Measurements from ENCODE around the gene PTPRG.

Gene PTPRG

DNA sequence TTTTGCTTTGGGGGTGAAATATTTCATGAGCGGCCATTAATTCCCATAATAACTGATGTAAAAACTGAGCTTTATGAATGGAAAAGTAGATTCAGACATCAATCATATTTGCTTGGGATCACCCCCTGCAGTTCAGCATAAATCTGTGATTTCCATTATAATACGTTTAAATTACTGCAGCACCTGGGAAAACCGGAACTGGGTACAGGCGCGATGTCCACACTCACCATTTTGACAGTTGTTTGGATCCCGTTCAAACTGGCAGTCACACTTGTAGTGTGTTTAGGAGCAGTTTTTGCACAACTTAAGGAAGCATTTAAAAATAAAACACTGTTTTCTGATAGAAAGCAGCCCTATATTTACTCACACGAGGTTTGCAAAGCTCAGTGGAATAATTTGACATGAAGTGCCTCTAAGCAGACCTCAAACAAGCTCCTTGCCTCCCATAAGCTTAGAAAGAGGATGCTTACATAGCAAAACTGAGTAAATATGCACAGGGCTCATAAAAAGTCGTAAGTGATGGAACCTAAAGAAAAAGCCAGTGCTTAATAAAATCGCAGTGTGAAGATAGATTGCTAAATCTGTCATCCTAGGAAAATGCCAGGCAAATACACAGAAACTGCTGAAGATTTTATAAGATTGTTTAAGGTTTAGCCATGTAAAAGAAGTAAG lies 377.6 kb downstream of the PTPRG start:
- TF ChIP-seq POLR2A (IDR thresholded peaks at IDR 0.05; ENCODE audit: low read length) (no peak), GATA1 (IDR thresholded peaks at IDR 0.05; ENCODE audit: low read depth, low read length) (no peak)
- DNase-seq, result no peak

DNA sequence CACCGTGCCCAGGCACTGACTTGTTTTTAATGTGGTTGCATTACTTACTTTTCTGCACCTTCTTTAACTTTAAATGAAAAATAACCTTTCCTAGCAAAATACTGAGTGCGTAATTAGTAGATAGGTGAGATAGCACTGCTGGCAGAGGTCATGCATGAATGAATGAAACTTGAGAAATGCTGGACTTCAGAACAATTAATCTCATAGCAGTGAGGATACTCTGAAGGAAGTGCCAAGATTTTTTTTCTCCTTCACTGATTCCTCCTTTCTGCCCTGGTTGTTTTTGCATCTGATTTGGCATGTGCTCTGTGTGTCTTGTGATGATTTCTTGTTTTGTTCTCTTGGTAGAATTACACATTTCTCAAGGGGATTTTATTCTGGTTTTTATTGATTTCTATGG lies 378.9 kb downstream of the PTPRG start:
- TF ChIP-seq POLR2A (IDR thresholded peaks at IDR 0.05; ENCODE audit: low read length) (no peak), GATA1 (IDR thresholded peaks at IDR 0.05; ENCODE audit: low read depth, low read length) (no peak)

DNA sequence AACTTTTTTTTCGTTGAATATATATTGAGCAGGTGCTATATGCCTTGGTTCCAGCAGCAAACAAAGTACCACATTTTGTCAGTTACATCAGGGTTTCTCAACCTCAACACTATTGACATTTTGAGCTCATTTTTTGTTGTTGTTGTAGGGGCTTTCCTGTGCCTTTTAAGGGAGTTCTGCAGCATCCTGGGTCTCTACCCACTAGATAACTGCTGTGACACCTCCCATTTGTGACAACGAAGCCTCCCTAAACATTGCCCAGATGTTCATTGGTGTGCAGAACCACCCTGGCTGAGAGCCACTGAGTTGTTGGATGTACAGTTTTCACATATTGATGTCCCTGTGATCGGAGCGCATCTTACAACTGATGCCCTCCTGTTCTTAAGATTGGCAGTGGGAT lies 382.6 kb downstream of the PTPRG start:
- DNase-seq, result no peak
- TF ChIP-seq POLR2A (IDR thresholded peaks at IDR 0.05; ENCODE audit: low read length) (no peak), GATA1 (IDR thresholded peaks at IDR 0.05; ENCODE audit: low read depth, low read length) (no peak)

More for the DNA sequence above, 378.9 kb downstream of the PTPRG start:
- no peak for DNase-seq

DNA sequence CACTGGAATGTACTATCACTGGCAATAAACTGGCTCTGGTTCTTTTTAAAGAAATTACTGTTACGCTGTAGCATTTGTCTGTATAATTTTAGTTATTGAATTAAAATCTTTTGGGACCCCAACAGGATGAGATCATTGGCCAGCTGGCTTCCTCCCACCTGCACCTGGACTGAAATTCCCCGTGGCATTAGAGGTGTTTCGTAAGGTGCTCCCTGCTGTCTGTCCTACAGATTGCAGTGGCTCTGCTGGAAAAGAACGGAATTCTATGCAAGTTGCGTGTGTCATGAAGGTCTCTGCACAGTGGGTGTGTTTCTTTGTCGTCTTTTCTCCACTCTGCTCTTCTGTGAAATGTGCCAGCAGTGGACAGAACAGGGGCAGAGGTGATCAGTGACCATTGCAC lies 383.4 kb downstream of the PTPRG start:
- no peak for DNase-seq
- TF ChIP-seq POLR2A (IDR thresholded peaks at IDR 0.05; ENCODE audit: low read length), result no peak
- no peak for TF ChIP-seq GATA1 (IDR thresholded peaks at IDR 0.05; ENCODE audit: low read depth, low read length)

DNA sequence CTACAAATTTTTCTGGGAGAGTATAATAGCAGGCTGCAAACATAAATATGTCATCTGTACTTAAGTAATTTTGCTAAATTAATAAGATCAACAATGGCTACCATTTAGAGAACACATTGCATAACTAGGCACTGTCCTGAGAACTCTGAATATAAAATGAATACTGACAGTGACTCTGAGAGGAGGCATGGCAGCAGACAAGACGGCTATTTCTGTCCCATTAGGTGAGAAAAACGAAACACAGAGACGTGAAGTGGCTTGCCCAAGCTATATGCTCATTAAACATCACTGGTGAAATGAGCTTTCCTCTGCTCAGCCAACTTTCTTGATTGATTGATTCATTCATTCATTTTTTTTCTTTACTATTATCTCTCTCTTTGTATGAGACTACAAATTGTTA lies 384.3 kb downstream of the PTPRG start:
- DNase-seq, result no peak
- TF ChIP-seq GATA1 (IDR thresholded peaks at IDR 0.05; ENCODE audit: low read depth, low read length) (no peak), POLR2A (IDR thresholded peaks at IDR 0.05; ENCODE audit: low read length) (no peak)

DNA sequence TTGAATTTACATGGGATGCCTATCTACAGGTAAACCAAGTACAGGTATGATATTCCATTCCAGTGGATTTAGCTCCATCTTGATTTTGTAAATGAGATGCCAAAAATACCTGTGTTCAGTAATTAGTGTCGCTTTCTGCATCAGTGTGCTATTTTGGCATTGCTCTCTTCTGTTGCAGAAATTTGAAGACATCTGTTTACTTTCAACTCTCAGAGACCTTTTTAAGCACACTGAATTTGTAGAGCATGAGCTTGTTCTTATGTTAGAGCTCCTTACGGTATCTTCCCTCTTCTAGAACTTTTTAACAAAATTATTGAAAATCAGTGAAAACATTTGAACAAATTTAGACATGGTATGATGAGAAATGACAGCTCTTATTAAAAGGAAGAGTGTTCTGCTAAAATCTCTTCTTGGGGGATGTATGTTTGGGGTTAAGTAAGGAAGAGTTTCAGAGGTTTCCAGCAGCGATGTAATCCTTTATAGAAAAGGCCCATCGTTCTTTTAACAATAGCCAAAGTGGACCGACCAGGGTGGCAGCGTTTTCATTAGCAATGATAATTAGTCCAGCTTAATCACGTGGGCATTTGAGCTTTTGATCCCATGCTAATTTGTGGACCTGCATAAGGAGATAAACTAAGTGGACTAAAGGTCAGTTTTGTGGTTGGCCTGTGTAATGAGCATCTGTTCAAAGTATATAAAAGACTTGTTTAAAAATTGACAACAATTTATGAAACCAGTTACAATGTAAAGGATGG lies 385.4 kb downstream of the PTPRG start:
- TF ChIP-seq POLR2A (IDR thresholded peaks at IDR 0.05; ENCODE audit: low read length), result no peak
- TF ChIP-seq GATA1 (IDR thresholded peaks at IDR 0.05; ENCODE audit: low read depth, low read length), result no peak

DNA sequence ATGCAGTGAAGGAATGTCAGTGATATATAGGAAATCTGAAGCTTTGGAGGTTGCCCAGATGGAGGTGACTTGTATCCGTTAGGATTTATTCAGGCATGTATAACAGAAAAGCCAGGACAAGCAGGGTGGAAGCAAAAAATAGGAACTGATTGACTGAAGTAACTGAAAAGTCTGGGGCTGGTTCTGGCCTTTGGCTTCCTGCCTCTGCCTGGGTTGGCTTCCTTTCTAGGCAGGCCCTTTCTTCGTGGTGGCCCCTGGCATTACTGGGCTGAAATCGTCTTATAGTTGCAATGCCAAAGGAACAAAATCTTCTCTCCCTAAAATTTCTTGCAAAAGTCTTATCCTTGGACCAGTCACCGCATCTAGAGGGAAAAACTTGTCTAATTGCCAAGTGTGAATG lies 386.1 kb downstream of the PTPRG start:
- TF ChIP-seq GATA1 (IDR thresholded peaks at IDR 0.05; ENCODE audit: low read depth, low read length) (no peak), POLR2A (IDR thresholded peaks at IDR 0.05; ENCODE audit: low read length) (no peak)
- no peak for DNase-seq

More for the DNA sequence above, 385.4 kb downstream of the PTPRG start:
- no peak for DNase-seq

DNA sequence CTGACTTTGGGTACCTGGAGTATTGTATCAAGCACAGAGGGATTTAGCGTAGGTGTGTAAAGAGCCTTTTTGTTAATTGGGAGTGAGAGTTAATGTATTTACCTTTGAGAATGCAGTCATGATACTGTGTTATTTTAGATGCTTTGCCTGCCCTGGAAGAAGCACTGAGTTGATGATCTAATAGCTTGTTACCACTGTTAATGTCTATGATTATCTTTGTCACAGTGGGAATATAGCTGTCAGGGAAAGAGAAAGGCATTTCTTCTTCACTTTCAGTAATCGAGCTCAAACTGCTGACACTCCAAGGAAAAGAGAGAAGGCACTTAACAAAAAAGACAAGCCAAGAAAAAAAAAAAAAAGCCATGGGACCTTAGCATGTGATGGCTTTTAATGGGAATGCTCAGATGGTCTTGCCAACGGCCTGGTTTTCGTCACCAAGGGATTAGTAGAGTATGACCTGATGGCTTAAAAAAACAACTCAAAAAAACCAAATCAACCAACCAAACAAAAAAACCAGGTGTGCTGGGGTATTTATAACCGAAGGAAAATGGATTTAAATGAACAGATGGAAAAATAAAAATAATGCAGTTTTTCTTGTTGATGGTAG lies 387.4 kb downstream of the PTPRG start:
- TF ChIP-seq GATA1 (IDR thresholded peaks at IDR 0.05; ENCODE audit: low read depth, low read length) (no peak), POLR2A (IDR thresholded peaks at IDR 0.05; ENCODE audit: low read length) (no peak)
- DNase-seq, result no peak

DNA sequence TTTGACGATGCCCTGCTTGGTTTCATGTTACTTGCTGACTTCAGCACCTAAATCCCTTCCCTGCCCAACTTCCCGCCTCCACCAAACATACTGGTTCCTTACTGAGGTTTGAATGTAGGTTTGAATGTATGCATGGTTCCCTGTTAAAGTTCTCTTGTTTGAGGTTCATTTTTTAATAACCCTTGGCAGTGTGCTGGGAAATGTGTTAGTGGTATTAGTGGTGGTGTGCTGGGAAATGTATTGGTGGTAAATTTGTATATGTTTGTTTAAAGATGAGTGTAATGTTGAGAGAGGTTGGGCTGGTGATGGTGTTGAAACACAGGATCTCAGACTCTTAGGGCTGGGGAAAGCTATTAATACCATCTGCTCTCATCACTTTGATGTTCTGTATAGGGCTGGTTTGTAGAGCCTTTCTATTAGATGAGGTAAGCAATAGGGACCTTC lies 392.7 kb downstream of the PTPRG start:
- TF ChIP-seq POLR2A (IDR thresholded peaks at IDR 0.05; ENCODE audit: low read length), result no peak
- TF ChIP-seq GATA1 (IDR thresholded peaks at IDR 0.05; ENCODE audit: low read depth, low read length), result no peak
- no peak for DNase-seq

DNA sequence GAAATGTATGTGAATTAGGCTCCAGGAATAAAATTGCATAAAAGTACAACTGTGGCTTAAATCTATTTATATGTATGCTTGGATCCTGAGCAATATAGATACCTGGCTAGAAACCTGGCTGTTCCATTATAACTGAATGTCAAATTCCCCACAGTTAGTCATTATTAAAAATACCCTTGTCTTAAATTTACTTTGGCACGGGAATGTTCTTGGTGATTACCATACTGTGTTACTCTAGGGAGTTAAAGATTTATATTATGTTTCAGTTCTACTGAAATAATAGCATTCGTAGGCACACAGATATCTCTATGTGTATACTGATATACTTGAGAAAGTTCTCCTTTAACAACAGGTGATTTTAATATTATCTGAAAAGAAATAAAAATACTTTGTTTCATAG lies 394.1 kb downstream of the PTPRG start:
- no peak for DNase-seq
- no peak for TF ChIP-seq POLR2A (IDR thresholded peaks at IDR 0.05; ENCODE audit: low read length)

DNA sequence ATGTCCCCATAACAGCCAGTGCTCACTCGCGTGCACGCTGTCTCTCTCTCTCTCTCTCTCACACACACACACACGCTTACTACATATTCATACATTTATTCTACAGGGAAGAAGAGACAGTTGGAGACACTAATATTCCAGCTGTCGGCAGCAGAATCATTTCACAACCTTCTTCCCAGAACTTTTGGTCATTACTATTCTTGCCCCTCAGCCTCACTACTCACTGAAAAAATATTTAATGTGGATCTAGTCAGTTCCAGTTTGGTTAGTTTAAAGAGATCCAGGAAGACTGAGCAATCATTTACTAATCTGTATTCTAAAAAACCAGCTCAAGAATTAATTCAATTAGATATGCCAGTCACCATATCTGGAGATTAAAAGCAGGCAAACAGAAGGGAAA lies 394.9 kb downstream of the PTPRG start:
- no peak for TF ChIP-seq POLR2A (IDR thresholded peaks at IDR 0.05; ENCODE audit: low read length)
- TF ChIP-seq GATA1 (IDR thresholded peaks at IDR 0.05; ENCODE audit: low read depth, low read length), result no peak
- DNase-seq, result no peak

DNA sequence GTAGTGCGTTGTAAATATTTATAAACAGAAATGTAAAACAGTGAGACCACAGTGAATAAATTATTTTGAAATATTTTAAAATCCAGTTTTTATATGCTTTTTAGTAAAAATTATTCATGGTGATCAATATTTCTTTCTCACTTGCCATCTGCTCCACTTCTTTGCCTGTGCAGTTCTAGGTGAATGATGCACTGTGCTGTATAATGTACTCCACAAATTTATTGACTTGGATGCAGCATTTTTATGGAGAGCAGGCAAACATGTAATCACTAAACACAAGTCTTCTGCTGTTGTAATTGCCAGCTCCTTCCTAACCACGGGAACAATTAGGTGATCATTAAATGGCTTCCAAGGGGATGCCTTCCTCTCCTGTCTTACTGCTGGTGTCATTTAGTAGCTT lies 395.9 kb downstream of the PTPRG start:
- no peak for DNase-seq
- TF ChIP-seq GATA1 (IDR thresholded peaks at IDR 0.05; ENCODE audit: low read depth, low read length) (no peak), POLR2A (IDR thresholded peaks at IDR 0.05; ENCODE audit: low read length) (no peak)

DNA sequence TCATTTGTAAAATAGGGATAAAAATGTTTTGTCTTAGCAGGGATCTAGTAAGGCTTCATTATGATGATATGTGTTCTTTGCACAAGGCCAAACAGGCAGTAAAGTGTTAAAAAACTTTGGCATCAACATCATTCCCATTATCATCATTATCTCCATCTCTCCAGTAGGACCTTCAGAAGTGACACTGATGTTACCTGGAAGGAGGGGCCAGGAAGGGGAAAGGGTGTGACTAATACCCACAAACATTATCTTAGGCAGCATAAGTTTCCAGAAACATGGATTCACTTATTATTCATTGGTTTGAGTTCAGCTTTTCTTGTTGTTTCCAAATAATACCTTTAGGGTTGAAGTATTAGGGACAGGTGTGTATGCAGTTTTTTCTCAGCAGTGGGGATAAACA lies 399.6 kb downstream of the PTPRG start:
- DNase-seq, result no peak
- TF ChIP-seq GATA1 (IDR thresholded peaks at IDR 0.05; ENCODE audit: low read depth, low read length), result no peak
- TF ChIP-seq POLR2A (IDR thresholded peaks at IDR 0.05; ENCODE audit: low read length), result no peak

DNA sequence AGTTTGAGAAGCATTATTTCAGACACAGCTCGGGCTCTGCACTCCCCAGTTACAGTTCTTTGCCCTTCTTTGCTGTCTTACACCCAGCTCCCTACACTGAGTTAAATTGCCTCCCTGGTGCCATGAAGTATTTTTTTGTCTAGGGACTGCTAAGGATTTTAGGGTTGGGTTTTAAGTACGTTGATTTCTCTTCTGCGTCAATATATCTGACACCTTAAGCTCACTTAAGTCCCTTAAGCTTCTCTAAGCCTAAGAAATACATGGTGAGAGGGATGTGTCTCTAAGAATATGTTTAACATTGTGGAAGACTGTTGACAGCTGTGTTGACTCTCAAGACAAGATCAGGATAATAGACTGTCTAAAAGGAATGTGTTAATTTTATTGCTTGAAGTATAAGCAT lies 400.5 kb downstream of the PTPRG start:
- DNase-seq, result no peak

DNA sequence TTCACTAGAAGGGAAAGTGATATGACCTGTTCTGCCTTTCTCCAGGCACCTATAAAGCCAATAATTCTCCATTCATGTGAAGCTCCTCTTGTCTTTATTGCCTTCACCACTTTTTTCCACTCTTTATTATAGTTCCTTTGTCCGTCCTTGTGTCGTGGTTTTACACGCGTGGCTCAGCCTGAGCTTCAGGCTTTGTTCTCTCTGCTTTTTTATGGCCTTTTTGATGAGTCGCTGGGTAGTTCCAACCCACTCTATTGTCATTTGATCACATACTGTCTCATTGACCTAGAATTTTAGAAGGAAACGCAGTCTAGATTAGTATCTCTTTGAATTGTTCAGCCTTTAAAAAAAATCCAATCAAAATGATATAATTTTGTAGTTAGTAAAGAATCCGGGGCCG lies 403.2 kb downstream of the PTPRG start:
- no peak for DNase-seq

More for the DNA sequence above, 400.5 kb downstream of the PTPRG start:
- no peak for TF ChIP-seq POLR2A (IDR thresholded peaks at IDR 0.05; ENCODE audit: low read length)

More for the DNA sequence above, 403.2 kb downstream of the PTPRG start:
- TF ChIP-seq GATA1 (IDR thresholded peaks at IDR 0.05; ENCODE audit: low read depth, low read length) (no peak), POLR2A (IDR thresholded peaks at IDR 0.05; ENCODE audit: low read length) (no peak)
